Activated CD4-positive, alpha-beta T cell treated with anti-CD3 and anti-CD28 coated beads, Interleukin-10, Interleukin-2, amounts not matched to agents 100 ng/mL and 50 ng/mL, durations not matched to agents 16 hours and 8 hours (primary cell): ENCODE measurements around the gene NUDT4.
A peak's percentile ranks its signal among the peaks of the same experiment; 100 is the strongest.

Source experiments
- DNase-seq: peaks from one replicate; pipeline ENCODE4 v3.0.0-alpha.2; 2020

NUDT4 gene

DNA sequence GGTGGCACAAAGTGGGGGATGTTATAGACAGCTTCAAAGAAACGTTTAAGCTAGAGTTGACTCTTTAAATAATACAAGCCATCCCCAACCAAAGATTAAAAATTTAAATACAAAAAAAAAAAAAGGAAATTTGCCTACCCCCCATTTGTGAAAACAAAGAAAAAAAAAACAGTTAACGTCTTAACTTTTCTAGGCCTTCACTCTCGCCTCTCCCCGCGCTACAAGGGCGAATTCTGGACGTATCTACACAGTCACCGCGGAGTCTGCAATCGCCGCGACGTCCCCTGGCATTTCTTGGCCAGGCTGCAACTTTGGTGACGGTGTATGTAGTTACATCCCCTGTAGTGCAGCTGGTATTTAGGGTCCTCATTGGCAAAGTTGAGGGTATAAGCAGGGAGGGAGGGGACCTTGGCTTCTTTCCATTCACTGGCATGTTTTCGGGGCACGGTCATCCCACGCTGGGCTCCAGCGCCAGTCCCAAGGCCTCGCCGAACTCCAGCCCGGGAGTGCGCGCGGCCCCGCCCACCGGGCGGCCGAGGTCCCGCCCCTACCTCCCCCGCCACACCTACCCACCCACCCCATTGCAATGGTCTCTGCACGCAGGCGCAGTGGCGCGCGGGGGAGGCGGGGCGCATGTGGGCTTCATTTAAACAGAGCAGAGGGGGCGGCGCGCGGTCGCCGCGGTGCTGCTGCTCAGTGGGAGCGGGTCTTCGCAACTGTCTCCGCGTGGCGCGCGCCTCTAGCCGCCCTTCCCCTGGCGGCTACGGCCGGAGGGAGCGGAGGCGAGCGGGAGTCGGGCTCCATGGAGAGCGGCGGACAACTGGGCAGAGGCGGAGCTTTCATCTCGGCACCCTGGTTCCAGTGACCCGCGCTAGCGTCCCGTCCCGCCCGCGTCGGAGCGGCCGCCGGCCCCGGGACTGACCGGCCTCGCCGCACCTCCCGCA, at the start of gene NUDT4:
Gene NUDT4, plus strand, starts transcription at position 674 of the 944 bp plus-strand sequence. CDS start 398 bp downstream, outside the sequence.
- DNase-seq, result peak; percentile 98

DNA sequence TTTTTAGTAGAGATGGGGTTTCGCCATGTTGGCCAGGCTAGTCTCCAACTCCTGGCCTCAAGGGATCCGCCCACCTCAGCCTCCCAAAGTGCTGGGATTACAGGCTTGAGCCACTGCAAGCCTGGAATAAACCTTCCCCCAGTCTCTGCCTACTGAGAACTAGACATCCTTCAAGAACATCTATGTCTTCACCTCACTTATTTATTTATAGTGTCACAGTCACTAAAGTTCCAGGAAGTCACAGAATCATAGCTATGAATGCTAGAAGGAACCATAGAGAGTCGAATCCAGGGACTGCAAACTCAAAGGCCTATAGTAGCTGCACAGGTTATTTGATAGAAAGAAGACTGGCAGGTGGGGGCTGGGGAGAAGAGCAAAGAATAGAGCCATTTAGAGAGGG, 44.7 kb upstream of the NUDT4 start:
- no peak for DNase-seq

DNA sequence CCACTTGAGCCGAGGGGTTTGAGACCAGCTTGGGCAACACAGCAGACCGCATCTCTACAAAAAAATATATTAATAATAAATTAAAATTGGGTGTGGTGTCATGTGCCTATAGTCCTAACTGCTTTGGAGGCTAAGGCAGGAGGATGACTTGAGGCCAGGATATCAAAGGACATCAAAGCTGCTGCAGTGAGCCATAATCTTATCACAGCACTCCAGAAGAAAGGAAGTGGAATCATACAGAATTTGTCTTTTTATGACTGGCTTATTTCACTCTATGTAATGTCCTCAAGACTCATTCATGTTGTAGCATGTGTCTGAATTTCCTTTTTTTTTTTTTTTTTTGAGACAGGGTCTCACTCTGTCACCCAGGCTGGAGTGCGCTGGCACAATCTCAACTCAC, 43.9 kb upstream of the NUDT4 start:
- no peak for DNase-seq

DNA sequence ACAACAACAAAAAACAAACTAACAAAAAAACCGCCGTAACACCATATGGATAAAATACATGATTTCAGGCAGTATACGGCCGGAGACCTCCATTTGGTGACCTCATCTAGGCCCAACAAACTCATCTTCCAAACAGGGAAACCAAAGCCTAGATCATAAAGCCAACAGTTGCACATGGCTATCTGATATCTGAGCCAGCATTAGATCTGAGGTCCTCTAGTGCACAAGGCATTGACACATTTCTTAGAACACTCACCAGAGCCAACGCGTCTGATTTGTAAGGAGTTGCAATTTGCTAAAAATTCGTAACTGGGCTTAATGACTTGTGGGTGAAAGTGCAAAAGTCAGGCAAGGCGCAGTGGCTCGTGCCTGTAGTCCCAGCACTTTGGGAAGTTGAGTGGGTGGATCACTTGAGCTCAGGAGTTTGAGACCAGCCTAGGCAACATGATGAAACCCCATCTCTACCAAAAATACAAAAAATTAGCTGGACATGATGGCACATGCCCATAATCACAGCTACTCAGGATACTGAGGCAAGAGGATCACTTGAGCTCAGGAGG, 42.0 kb upstream of the NUDT4 start:
- no peak for DNase-seq

DNA sequence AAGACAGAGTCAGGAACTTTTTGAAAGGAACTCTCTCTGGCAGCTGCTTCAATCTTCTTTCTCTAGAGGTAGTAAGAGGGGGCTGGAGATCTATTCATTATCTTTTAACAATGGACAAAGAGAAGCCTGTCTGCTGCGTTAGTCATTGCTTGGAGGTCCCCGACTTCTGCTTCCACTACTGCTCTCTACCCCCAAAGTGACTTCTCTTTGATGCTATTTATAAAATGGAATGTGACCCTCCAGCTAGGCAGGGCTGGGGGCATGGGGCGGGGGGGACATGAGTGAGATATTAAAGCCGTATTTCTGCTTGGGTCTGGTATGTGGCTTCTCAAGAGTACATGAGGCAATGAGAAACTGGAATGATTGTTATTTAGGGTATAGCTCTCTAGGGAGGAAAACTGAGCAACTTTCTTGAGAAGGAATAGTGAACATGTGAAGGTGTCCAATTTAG, 41.4 kb upstream of the NUDT4 start:
- no peak for DNase-seq

DNA sequence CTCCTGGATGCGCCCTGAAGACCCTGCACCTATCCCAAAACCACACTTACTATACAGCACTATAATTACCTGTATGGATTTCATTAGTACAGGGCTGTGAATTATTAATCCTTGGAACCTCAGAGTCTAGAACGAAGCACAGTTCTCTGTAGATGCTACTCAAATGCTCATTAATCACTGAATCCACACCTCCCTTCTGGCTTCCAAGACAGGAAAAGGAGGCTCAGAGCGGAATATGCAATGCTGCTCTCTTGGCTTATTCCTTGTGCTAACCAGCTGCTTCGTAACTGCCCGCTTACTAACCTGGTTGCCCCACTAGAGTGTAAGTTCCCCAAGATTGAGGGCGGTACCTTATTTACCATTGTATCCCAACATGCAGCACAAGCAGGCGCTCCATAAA, 39.1 kb upstream of the NUDT4 start:
- no peak for DNase-seq

DNA sequence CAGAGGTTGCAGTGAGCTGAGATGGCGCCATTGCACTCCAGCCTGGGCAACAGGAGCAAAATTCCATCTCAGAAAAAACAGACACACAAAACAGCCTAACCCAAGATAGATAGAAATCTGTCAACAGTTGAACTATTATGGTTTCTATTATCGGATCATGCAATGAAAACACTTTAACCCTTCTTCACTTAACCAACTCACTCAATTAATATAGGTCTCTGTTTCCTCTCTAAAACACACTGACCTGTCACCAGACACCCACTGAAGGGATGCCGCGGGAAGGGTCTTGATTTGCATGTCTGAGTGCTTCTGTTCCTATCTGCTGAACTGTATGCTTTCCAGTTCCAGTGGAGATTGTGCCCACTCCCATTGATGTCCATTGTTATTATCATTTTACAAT, 38.0 kb upstream of the NUDT4 start:
- no peak for DNase-seq

DNA sequence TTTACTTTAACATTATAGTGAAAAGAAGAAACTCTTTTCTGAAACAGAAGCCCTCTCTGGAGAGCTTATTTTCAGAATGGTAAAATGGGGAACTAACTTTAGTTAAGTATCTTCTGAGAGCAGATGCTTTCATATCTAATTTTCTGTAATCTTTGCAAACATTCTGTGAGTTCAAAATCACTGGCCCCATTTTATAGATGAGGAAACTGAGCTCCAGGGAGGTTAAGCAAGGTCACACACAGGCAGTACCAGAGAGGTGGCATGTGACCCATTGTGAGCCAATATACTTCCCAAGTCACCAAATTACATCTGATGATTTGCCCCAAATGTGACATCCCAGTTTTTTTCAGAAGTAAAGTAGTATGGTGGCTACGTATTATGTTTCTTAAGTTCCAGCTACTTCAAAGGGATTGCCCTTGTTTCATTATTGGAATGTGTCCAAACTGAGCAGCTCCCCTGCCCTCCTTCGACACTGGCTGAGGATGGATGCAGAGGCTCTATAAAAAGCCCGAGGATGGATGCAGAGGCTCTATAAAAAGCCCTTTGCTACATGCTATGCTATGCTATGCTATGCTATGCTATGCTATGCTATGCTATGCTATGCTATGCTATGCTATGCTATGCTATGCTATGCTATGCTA, 36.2 kb upstream of the NUDT4 start:
- no peak for DNase-seq

DNA sequence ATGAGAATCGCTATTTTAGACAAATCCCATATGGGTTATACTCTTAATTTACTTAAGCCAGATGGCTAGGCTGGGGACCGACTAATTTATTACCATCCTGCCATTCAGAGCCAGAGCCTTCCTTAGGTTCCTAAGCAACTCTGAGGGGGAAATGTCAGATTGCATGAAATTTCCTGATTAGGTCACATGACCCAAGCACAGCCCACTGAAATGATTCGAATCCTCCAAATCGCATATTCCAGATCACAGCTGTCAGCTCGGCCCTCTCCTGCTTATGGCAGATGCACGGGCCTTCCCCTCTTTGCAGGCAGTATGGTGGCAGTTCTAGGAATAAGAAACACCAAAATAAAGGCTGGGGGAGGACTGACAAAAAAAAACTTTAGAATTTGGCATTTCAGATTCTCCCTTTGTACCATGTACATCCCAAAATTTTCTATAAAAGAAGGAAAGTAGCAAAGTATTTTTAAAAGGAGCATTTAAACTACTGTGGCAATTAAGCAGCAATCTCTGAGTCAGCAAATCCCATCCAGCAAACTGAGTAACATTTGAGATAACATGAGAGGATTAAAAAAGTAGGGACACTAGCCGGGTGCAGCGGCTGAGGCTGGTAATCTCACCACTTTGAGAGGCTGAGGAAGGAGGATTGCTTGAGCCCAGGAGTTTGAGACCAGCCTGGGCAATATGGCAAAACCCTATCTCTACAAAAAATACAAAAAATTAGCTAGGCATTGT, 30.5 kb upstream of the NUDT4 start:
- no peak for DNase-seq

DNA sequence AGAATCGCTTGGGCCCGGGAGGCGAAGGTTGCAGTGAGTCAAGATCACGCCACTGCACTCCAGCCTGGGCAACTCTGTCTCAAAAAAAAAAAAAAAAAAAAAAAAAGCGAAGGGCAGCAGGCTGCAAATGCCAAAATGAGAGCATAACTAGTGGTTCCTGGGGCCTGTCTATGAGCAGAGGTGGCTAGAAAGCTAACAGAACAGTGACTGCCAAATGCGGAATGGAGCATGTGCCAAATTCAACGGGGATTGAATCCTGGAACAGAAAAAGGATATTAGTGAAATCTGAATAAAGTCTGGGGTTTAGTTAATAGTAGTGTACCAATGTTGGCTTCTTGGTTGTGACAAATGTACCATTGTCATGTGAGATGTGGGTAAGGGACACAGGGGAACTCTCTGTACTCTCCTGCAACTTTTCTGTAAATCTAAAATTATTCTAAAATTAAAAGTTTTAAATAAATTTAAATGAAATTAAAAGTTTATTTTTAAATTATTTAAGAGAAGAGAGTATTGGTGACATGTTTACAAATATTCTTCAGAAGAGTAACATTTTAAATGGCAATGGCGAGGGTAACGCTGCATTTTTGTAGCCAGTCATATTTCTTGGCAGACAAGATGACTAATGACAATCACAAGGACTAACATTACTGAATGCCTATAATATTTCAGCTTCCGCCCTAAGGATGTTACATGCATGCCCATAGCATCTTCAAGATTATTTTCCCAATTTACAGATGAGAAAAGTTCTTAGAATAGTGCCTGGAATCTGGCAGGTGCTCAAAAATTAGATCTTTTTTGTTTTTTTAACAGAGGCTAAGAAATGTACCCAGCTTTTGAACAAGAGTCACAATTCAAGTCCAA, 28.9 kb upstream of the NUDT4 start:
- no peak for DNase-seq

DNA sequence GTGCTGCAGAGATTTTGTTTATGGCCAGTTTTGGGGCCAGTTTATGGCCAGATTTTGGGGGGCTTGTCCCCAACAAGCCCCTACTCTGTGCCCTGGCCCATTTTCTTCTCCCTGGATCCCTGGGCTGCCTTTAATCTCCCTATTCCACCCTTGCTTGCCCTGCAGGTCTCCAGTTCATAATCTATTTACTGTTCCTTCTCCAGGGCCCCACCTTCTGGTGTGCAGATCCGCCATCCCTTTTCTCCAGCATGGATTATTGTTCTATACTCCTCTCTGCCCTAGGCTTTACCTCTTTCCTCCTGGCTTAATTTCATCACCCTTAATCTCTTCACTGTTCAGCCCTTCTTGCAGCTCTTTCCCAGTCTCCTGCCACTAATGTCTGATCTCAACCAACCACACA, 26.0 kb upstream of the NUDT4 start:
- no peak for DNase-seq

DNA sequence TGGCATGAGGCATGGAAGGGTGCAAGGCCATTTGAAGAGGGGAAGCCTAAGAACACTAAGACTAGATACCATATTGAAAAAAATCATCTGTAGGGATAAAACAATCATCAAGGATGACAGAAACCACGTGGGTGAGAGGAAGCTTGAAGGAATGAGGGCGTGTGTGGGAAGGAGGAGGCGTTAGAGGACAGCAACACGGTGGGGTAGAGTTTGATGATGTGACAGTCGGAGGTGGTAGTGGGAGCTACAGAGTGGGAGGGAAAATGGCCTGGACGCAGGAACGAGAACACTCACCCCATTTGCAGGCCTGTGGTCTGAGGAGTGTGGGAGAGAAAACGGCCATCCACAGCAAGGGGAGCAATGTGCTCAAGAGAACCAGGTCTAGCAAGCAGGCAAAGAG, 25.4 kb upstream of the NUDT4 start:
- DNase-seq, result no peak

DNA sequence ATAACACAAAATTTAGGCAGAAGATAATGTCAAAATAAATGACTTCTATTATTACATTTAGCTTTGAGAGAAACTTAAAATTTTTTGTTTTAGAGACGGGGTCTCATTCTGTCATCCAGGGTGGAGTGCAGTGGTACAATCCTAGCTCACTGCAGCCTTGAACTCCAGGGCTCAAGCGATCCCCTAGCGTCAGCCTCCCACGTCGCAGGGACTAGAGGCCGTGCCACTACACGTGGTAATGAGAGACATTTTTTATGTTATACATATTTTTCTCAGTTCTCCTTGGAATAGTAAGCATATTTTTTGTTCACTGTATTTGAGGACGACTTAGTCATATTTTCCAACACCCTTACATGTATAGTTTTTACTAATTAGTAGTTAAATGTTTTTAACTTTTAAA, 21.5 kb upstream of the NUDT4 start:
- no peak for DNase-seq

DNA sequence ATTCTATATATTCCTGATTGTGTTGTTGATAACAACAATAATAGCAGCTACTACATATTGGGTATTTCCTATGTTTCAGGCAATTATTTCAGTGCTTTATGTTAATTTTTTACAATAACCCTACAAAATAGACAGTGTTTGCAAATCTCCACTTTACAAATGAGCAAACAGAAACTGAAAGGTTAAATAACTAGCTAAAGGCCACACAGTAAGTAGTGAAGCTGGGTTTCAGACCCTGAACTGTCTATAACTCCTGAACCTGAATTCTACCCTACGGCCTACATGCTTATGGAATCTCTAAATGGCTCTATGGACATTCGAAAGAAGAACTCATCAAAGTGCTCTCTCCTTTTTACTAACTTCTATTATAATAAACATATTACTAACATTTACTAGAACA, 19.7 kb upstream of the NUDT4 start:
- no peak for DNase-seq

DNA sequence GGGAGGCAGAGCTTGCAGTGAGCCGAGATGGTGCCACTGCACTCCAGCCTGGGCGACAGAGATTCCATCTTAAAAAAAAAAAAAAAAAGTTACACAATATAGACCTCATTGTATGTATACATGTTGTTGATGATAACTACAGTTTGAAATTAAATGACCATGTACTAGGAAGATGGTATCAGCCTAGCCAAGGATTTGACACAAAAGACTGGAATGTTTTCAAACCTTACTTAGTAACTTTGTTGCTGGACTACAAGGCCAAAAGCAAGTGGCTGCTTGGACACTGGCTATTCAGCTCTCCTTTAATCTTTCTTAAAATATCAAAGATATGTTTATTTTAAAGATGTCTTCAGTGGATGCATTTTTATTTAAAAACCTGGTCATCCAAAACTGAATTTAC, 18.9 kb upstream of the NUDT4 start:
- DNase-seq, result no peak

DNA sequence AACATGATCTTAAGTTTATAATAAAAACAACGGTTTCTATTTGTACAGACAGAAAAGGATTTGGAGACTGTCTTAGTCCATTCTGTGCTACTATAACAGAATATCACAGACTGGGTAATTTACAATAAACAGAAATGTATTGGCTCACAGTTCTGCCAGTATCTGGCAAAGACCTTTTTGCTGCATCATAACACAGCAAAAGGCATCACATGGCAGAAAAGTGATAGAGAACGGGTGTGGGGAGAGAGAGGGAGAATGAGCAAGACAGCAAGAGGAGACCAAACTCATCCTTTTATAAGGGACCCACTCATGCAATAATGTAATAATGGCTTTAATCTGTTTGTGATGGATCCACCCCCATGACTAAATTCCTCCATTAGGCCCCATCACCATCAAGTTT, 17.0 kb upstream of the NUDT4 start:
- no peak for DNase-seq

DNA sequence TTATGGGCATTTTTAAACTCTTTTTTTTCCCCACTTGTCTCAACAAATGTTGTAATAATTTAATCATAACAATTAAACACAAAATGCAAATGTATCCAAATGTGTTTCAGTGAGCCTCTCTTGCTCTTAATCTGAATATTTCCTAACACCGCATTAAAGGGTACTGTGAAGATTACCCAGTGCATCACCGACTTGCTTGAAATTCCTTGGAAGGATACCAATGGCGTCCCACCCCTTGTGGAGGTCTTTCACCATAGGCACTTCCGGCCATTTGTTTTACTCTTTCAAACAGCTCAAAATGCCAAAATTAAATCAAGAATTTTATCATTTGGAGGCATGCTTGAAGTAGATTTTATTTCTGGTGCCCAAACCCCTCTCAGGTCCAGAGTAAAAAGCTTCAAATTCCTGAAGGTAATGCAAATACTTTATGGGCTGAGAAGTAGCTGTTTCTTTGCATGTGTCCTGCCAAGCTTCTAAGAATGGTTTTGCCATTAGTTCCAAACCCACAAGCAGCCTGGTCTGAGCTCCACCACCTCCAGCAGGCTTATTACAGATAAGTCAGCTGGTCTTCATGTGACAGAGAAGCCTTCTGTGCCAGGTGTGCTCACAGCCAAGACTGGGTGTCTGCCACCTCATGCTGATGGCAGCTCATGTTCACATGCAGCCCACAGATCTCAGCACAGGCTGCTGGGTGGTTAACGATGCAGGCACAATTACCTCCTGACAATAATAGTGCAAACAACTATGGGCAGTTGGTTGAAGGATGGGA, 16.4 kb upstream of the NUDT4 start:
- DNase-seq, result no peak

DNA sequence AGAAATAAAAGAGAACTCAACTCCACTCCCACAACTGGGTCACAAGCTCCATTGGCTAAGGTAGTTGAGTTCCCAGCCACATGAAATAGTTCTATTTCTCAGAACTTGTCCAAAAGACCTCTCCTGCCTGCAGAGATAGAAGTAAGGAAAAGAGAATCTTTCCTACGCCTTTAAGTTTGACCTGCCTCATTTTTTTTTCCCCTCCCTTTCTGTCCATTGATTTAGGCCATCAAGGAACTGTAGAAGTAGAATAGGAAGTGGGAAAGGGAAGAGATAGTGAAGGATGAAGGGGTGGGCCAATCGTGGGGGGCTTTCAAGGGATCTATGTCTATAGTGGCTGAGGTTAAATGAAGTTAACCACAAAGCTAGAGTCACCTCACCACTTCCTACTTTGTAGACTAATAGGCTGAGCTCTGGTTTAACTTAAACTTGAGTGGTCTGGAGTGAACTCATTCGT, 13.9 kb upstream of the NUDT4 start:
- DNase-seq, result no peak

DNA sequence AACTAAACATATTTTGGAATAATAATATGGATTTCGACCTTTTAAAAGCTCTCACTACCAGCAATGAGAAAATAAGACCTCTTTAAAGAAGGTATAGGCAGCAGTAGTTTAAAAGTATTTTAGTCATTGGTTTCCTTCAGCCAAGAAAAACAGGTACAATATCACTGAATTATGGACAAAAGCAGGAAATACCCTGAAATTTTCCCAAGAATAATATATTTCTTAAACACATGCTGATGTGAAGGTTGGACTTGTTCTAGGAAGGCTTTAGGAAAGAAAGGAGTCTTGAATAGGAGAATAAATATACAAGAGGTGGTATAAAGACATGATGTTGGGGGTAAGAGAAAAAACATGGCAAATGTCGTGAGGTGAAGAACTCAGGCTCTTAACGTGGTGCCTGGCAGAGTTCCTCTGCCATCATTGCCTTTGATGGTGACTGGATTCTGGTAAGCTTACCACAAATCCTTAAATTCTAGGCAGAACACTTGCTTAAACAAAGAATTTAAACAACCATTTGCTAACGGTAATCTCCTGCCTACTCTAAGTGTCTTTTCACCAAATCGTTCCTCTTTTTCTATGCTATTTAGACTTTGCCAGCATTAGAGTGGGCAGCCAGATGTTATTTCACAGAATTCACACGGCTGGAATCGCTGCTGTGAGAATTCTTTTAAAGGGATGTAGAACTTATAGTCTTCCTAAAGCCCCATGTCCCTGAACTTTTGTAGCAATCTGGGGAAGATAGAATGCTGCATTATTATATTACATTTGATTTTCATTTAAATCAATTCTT, 11.9 kb upstream of the NUDT4 start:
- DNase-seq, result no peak

DNA sequence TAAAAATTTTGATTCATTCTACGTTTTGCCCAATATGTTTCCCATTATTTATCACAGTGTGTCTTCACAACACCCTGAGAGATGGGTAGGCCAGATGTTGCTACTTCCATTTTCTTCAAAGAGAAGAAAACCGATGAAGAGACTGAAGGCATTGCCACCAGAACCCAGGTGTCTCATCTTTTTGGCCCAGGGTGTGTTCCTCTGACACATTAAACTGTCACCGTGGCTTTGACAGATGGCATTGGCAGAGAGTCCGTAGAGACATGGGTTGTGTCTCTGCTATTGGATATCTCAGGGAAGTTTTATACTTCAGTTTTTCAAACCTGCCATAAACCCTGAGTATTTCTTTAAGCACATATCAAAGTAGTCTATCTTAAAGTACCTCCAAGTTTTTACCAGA, 11.3 kb upstream of the NUDT4 start:
- DNase-seq, result no peak

DNA sequence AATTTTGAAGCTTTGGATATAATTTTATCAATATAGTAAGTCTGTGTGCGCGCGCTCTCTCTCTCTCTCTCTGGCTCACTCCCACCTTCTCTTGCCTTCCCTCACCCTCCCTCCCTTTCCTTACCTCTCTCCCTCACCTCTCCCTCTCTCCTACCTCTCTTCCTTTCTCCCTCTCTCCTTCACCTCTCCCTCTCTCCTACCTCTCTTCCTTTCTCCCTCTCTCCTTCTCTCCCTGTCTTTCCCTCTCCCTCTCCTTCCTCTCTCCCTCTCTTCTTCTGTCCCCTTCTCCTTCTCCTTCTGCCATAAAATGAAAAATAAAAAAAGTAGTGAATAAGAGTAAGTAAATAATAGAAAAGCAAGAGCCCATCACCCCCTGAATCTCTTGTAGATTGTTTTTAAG, 9.0 kb upstream of the NUDT4 start:
- no peak for DNase-seq
